Mesenchymal stem cell (in vitro differentiated cells and primary cell): ENCODE results near the gene FCHSD2.
A peak's percentile ranks its signal among the peaks of the same experiment; 100 is the strongest.

Experiments used
- DNase-seq: peaks from one replicate; pipeline ENCODE4 v3.0.0-alpha.2; 2013
- H2AFZ ChIP-seq: one replicate; pipeline ENCODE4 v1.6.1; 2013; ENCODE audit warnings: low read depth, mild to moderate bottlenecking, control low read depth, inconsistent platforms, low read length, moderate library complexity
- H2AK5ac ChIP-seq: 2 replicates; pipeline ENCODE4 v1.6.1; 2013; ENCODE audit warnings: low read length, moderate library complexity, mild to moderate bottlenecking, inconsistent platforms; ENCODE audit not compliant: severe bottlenecking
- H2BK120ac ChIP-seq: one replicate; pipeline ENCODE4 v1.6.1; 2013; ENCODE audit warnings: low read depth, mild to moderate bottlenecking, inconsistent platforms, low read length, moderate library complexity
- H2BK12ac ChIP-seq, 2 experiments: one replicate each; pipeline ENCODE4 v1.6.1; 2013; ENCODE audit warnings: inconsistent platforms in 2 of 2, low read length in 2 of 2, mild to moderate bottlenecking in 2 of 2, moderate library complexity in 2 of 2, control low read depth in 1 of 2
- H2BK15ac ChIP-seq: one replicate; pipeline ENCODE4 v1.6.1; 2013; ENCODE audit warnings: mild to moderate bottlenecking, low read depth, inconsistent platforms; ENCODE audit not compliant: poor library complexity, severe bottlenecking
- H2BK5ac ChIP-seq: 2 replicates; pipeline ENCODE4 v1.6.1; 2013; ENCODE audit warnings: low read depth, mild to moderate bottlenecking, low read length, control low read depth, inconsistent platforms; ENCODE audit not compliant: poor library complexity, severe bottlenecking
- H3K14ac ChIP-seq, 2 experiments: one replicate each; pipeline ENCODE4 v1.6.1; 2013; ENCODE audit warnings: inconsistent platforms in 2 of 2, low read length in 2 of 2, control low read depth in 1 of 2, mild to moderate bottlenecking in 1 of 2, moderate library complexity in 1 of 2
- H3K18ac ChIP-seq, 2 experiments: one replicate each; pipeline ENCODE4 v1.6.1; 2013; ENCODE audit warnings: inconsistent platforms in 2 of 2, low read length in 2 of 2, control low read depth in 1 of 2, low read depth in 1 of 2, mild to moderate bottlenecking in 1 of 2
- H3K23ac ChIP-seq, 2 experiments: one replicate each; pipeline ENCODE4 v1.6.1; 2013; ENCODE audit warnings: inconsistent platforms in 2 of 2, low read length in 2 of 2, mild to moderate bottlenecking in 2 of 2, moderate library complexity in 2 of 2, control low read depth in 1 of 2
- H3K27ac ChIP-seq: 2 replicates; pipeline ENCODE4 v1.5.1; 2013; ENCODE audit warnings: mild to moderate bottlenecking, moderate library complexity, low read length, control low read depth, inconsistent platforms; ENCODE audit not compliant: poor library complexity, severe bottlenecking
- H3K27me3 ChIP-seq, 2 experiments: 2 replicates each; pipeline versions ENCODE4 v1.6.1 to v1.7.0; 2013; ENCODE audit warnings: low read length in 2 of 2, mild to moderate bottlenecking in 2 of 2, moderate library complexity in 2 of 2, control low read depth in 1 of 2, inconsistent platforms in 1 of 2; ENCODE audit not compliant: control insufficient read depth in 1 of 2, insufficient read depth in 1 of 2
- H3K36me3 ChIP-seq, 2 experiments: 2 replicates each; pipeline versions ENCODE4 v1.6.1 to v1.7.0; 2013; ENCODE audit warnings: low read length in 2 of 2, control low read depth in 1 of 2, inconsistent platforms in 1 of 2, low read depth in 1 of 2, mild to moderate bottlenecking in 1 of 2; ENCODE audit not compliant: insufficient read depth in 2 of 2, control insufficient read depth in 1 of 2
- H3K4ac ChIP-seq, 2 experiments: one replicate each; pipeline ENCODE4 v1.6.1; 2013; ENCODE audit warnings: inconsistent platforms in 2 of 2, low read length in 2 of 2, mild to moderate bottlenecking in 2 of 2, moderate library complexity in 2 of 2, control low read depth in 1 of 2, low read depth in 1 of 2
- H3K4me1 ChIP-seq: 2 replicates; pipeline ENCODE4 v1.6.1; 2013; ENCODE audit warnings: low read depth, low read length, control low read depth; ENCODE audit not compliant: control insufficient read depth, insufficient read depth
- H3K4me2 ChIP-seq: 2 replicates; pipeline ENCODE4 v1.6.1; 2013; ENCODE audit warnings: low read length, mild to moderate bottlenecking, inconsistent platforms; ENCODE audit not compliant: poor library complexity, severe bottlenecking
- H3K4me3 ChIP-seq, 2 experiments: 2 replicates each; pipeline versions ENCODE4 v1.5.1 to v1.7.0; 2013; ENCODE audit warnings: low read length in 2 of 2, mild to moderate bottlenecking in 2 of 2, control low read depth in 1 of 2, low read depth in 1 of 2; ENCODE audit not compliant: insufficient read depth in 1 of 2
- H3K79me1 ChIP-seq: replicated peaks from 2 replicates; pipeline ENCODE4 v1.6.1; 2013; ENCODE audit warnings: mild to moderate bottlenecking, control low read depth, low read length, inconsistent platforms; ENCODE audit not compliant: poor library complexity, severe bottlenecking
- H3K9ac ChIP-seq: 2 replicates; pipeline ENCODE4 v1.7.0; 2013; ENCODE audit warnings: mild to moderate bottlenecking, low read length, moderate library complexity
- H3K9me3 ChIP-seq: 2 replicates; pipeline ENCODE4 v1.7.0; 2013; ENCODE audit warnings: mild to moderate bottlenecking, low read length; ENCODE audit not compliant: control insufficient read depth
- H4K8ac ChIP-seq: one replicate; pipeline ENCODE4 v1.6.1; 2013; ENCODE audit warnings: inconsistent platforms, mild to moderate bottlenecking, low read length, moderate library complexity
- H4K91ac ChIP-seq: one replicate; pipeline ENCODE4 v1.6.1; 2013; ENCODE audit warnings: mild to moderate bottlenecking, low read length, inconsistent platforms
- WGBS: methylation state at CpG from one replicate; pipeline ENCODE4 v1.1.7; 2013; ENCODE audit warnings: mixed read lengths; 5-methylcytosine and 5-hydroxymethylcytosine counted together

The FCHSD2 gene

DNA sequence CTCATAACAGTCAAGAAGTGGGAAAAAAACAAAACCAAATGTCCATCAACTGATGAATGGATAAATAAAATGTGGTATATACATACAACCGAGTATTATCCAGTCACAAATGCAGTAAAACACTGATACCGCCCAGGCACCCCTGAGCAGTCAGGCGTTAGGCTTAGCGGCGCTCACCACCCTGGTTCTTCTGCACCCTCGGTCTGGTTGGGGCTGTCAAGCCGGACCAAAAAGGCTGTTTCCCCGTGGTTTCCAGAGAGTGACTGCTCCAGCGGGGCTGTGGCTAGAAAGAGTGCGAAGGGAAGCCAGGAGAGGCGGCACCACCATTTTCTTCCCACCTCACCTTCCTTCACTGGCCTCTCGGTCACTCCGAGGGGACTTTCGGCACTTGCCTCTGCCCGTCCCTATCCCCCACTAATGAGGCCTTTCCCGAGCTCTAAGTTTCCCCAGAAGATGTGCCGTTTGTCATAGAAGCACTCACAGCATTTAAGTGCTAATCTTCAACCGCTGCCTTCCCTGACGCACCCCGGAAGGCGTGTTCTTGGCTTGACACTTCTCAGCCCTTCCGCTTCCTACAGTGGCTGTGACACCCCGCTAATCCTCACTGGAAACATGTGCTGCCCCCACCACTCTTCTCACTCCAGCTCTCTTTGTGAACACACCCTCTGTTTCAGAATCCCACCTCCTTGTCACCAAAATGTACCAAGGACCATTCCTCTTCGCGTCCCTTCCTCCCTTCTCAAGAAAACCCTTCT lies 42.4 kb downstream of the FCHSD2 start:
- Histone ChIP-seq H3K14ac (no peak overlapping the region), H4K91ac (no peak overlapping the region), H3K36me3 (no peaks in the 10 kb centered on the region), H2BK120ac (no peak overlapping the region), H3K9ac (no peak overlapping the region), H3K18ac (no peak overlapping the region), H2AFZ (no peak overlapping the region), H2BK5ac (no peak overlapping the region), H3K9me3 (no peaks in the 10 kb centered on the region), H3K4ac (no peak overlapping the region), H2BK15ac (no peak overlapping the region), H2AK5ac (no peak overlapping the region), H3K4me2 (no peak overlapping the region), H2BK12ac (no peak overlapping the region), H3K79me1 (peaks cover 20% of the 10 kb centered on the region), H3K27me3 (no peaks in the 10 kb centered on the region), H3K27ac (no peak overlapping the region), H4K8ac (no peak overlapping the region), H3K4me1 (no peaks in the 10 kb centered on the region), H3K23ac (no peak overlapping the region), H3K4me3 (no peak overlapping the region)
- DNase-seq: no peak
- 93% methylated on average over 25 of the region's 25 CpGs for WGBS

DNA sequence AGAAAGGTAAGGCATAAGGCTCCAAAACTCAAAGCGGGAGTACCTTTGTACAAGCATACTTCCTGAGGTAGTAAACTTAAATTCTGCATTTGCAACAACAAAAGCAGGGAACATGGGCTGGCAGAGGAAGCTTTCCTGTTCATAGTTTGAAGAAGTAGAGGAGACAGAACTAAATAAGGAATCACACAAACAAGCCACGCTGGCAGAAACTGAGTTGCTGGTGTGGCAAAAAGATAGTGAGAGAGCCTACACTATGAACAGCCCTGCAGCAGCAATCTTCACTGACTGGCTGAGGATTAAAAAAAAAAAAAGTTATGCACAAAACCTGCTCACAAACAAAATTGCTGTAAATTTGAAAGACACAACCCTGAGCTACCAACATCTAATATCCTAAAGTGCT lies 46.5 kb downstream of the FCHSD2 start:
- Histone ChIP-seq H3K27ac (no peak overlapping the region), H4K8ac (no peak overlapping the region), H3K36me3 (no peaks in the 10 kb centered on the region), H3K4me2 (no peak overlapping the region), H3K14ac (no peak overlapping the region), H2AK5ac (no peak overlapping the region), H3K9me3 (no peaks in the 10 kb centered on the region), H2BK15ac (no peak overlapping the region), H3K4me3 (no peak overlapping the region), H3K79me1 (peaks cover 22% of the 10 kb centered on the region), H2BK120ac (no peak overlapping the region), H3K23ac (no peak overlapping the region), H3K4ac (no peak overlapping the region), H3K4me1 (peaks cover 1% of the 10 kb centered on the region), H4K91ac (no peak overlapping the region), H2BK12ac (no peak overlapping the region), H3K27me3 (no peaks in the 10 kb centered on the region), H3K9ac (no peak overlapping the region), H2AFZ (no peak overlapping the region), H2BK5ac (no peak overlapping the region), H3K18ac (no peak overlapping the region)
- 81% methylated on average over 2 of the region's 2 CpGs for WGBS
- DNase-seq: no peak

DNA sequence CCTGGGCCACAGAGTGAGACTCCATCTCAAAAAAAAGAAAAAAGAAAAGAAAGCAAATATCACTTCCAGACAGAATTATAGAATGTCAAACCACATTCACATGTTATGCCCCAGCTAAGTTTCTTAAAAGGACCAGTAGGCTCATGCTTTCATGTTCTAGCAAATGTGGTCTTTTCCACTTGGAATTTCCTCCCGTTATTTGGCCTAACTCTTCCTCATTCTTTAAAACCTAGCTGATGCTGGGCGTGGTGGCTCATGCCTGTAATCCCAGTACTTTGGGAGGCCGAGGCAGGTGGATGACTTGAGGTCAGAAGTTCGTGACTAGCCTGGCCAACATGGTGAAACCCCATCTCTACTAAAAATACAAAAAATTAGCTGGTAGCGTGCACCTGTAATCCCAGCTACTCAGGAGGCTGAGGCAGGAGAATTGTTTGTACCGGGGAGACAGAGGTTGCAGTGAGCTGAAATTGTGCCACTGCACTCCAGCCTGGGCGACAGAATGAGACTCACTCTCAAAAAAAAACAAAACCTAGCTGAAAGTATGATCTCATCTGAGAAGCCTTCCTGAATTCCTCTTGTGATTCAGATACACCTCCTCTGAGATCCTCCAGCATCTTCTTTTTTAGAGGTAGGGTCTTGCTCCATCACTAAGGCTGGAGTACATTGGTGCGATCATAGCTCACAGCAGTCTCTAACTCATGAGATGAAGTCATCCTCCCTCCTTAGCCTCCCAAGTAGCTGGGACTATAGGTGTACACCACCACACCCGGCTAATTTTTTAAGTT lies 50.4 kb downstream of the FCHSD2 start:
- H3K9ac ChIP-seq: no peak overlapping the region
- no peaks in the 10 kb centered on the region for H3K27me3 ChIP-seq
- peaks cover 17% of the 10 kb centered on the region for H3K79me1 ChIP-seq
- H4K8ac ChIP-seq: no peak overlapping the region
- no peak overlapping the region for H3K23ac ChIP-seq
- no peak overlapping the region for H2BK5ac ChIP-seq
- no peak overlapping the region for H2BK15ac ChIP-seq
- H2AK5ac ChIP-seq: no peak overlapping the region
- H3K14ac ChIP-seq: no peak overlapping the region
- H3K27ac ChIP-seq: no peak overlapping the region
- H3K36me3 ChIP-seq: no peaks in the 10 kb centered on the region
- no peak for DNase-seq
- no peak overlapping the region for H4K91ac ChIP-seq
- H3K4me1 ChIP-seq: peaks cover 1% of the 10 kb centered on the region
- no peaks in the 10 kb centered on the region for H3K9me3 ChIP-seq
- H2AFZ ChIP-seq: no peak overlapping the region
- H2BK120ac ChIP-seq: no peak overlapping the region
- H3K4me3 ChIP-seq: no peak overlapping the region
- H3K18ac ChIP-seq: no peak overlapping the region
- no peak overlapping the region for H3K4me2 ChIP-seq
- H2BK12ac ChIP-seq: no peak overlapping the region
- WGBS: over 99% methylated on average over 7 of the region's 9 CpGs
- H3K4ac ChIP-seq: no peak overlapping the region

DNA sequence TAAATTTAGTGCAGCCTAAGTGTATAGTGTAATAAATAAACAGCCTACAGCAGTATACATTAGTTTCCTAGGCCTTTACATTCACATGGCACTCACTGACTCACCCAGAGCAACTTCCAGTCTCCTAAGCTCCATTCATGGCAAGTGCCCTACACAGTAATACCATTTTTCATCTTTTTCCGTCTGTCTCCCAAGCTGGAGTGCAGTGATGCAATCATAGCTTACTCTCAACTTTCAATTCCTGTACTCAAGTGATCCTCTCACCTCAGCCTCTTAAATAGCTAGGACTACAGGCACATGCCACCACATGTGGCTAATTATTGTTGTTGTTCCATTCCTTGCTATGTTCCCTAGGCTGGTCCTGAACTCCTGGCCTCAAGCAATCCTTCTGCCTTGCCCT lies 54.4 kb downstream of the FCHSD2 start:
- Histone ChIP-seq H2AFZ (no peak overlapping the region), H4K8ac (no peak overlapping the region), H2BK5ac (no peak overlapping the region), H2BK15ac (no peak overlapping the region), H2BK120ac (no peak overlapping the region), H3K4ac (no peak overlapping the region), H2AK5ac (no peak overlapping the region), H3K36me3 (peaks cover 0 to 10% of the 10 kb centered on the region in 2 experiments), H3K14ac (no peak overlapping the region), H3K27ac (no peak overlapping the region), H3K27me3 (no peaks in the 10 kb centered on the region), H3K9me3 (no peaks in the 10 kb centered on the region), H3K4me2 (no peak overlapping the region), H3K79me1 (peaks cover 12% of the 10 kb centered on the region), H3K18ac (no peak overlapping the region), H3K9ac (no peak overlapping the region), H3K23ac (no peak overlapping the region), H2BK12ac (no peak overlapping the region), H4K91ac (no peak overlapping the region), H3K4me3 (no peak overlapping the region), H3K4me1 (peaks cover 1% of the 10 kb centered on the region)
- DNase-seq: peak; percentile 37
- 80% methylated on average over 1 of the region's 1 CpG for WGBS
